GM12801 (cell line): ENCODE measurements around the gene SHISA6.

ENCODE experiments used
- CTCF ChIP-seq: IDR thresholded peaks from one replicate; pipeline ENCODE4 v1.5.1; 2011; ENCODE audit warnings: control low read depth; ENCODE audit not compliant: insufficient read length; ENCODE audit errors: extremely low read depth

Gene SHISA6

GRCh38 chr17:11303773-11304394, 62.9 kb downstream of the SHISA6 start:
- TF ChIP-seq CTCF = no peak

- TF ChIP-seq CTCF = no peak
These were observed 63.6 kb downstream of the SHISA6 start for GRCh38 chr17:11304568-11304967.

- TF ChIP-seq CTCF = no peak
These were observed 64.5 kb downstream of the SHISA6 start for GRCh38 chr17:11305524-11305923.

GRCh38 chr17:11308531-11308930, 67.5 kb downstream of the SHISA6 start:
- no peak for TF ChIP-seq CTCF

- TF ChIP-seq CTCF = no peak
These were observed 68.0 kb downstream of the SHISA6 start for GRCh38 chr17:11309033-11309432.

DNA sequence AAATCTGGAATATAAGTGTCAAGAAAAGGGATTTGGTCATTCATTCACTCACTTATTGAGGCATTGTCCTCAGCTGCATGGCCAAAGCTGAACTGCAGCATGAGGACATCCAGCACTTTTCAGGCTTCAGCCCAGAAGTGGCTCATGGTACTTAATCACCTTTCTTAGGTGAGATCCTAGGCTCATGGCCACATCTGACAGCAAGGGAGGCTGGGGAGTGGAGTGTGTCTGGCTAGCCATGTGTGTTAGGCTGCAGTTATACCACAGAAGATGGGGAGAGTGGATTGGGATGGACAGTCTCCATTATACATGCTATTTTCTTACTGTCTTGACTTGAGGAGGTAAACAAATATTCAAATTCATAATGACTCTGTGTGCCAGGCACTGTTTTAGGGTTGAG, 68.8 kb downstream of the SHISA6 start:
- no peak for TF ChIP-seq CTCF

- no peak for TF ChIP-seq CTCF
These were observed 77.2 kb downstream of the SHISA6 start for GRCh38 chr17:11318207-11318606.
